Measurements from ENCODE around the gene MMP28. TPM values are rescaled to one million over a fixed set of nuclear protein-coding genes. Genes with fewer than 3 reads are reported as not detected.

MMP28 gene
- total RNA-seq, 1 experiment from 2014 or later, result 2.4 TPM

GRCh38 chr17:35801583-35802224, 6.3 kb upstream of the MMP28 start:
- BruUV-seq (replicated peaks), result no TSS peak
- Histone ChIP-seq H3K27me3 (ENCODE audit: low read length) (no peaks in the 10 kb centered on the region), H3K4me3 (ENCODE audit: low read length) (no peak overlapping the region), H3K9ac (ENCODE audit: low read length) (no peak overlapping the region), H3K79me2 (ENCODE audit: low read length) (no peaks in the 10 kb centered on the region), H2AFZ (ENCODE audit: low read length) (no peak overlapping the region), H3K9me2 (replicated peaks; ENCODE audit: low read length) (no peaks in the 10 kb centered on the region), H3K4me2 (ENCODE audit: low read length) (no peak overlapping the region), H3F3A (ENCODE audit: low read length, unreplicated experiment) (no peaks in the 10 kb centered on the region), H3K4me1 (ENCODE audit: insufficient read depth, low read length) (peaks cover 7% of the 10 kb centered on the region; the same call in 1 of the 2 replicates), H3K9me3 (ENCODE audit: low read length) (no peaks in the 10 kb centered on the region), H3K27ac (ENCODE audit: low read length) (no peak overlapping the region), H4K20me1 (ENCODE audit: low read length) (no peaks in the 10 kb centered on the region), H3K36me3 (ENCODE audit: low read depth, low read length) (no peaks in the 10 kb centered on the region)
- TF ChIP-seq EZH2 (IDR thresholded peaks at IDR 0.05; ENCODE audit: low read length, unreplicated experiment) (no peak), EZH2phosphoT487 (IDR thresholded peaks at IDR 0.05; ENCODE audit: borderline replicate concordance, low read length) (no peak), CTCF (conservative IDR thresholded peaks at IDR 0.05; ENCODE audit: low read depth, low read length) (no peak)
- ATAC-seq, result peak; percentile 19; the same call in 1 of the 2 replicates
- intact Hi-C loops (cut with micrococcal nuclease), result no loop called here
- no peak for DNase-seq
- ChIA-PET POLR2A (ENCODE audit: unreplicated experiment) (no interaction called here), CTCF (no interaction called here)

DNA sequence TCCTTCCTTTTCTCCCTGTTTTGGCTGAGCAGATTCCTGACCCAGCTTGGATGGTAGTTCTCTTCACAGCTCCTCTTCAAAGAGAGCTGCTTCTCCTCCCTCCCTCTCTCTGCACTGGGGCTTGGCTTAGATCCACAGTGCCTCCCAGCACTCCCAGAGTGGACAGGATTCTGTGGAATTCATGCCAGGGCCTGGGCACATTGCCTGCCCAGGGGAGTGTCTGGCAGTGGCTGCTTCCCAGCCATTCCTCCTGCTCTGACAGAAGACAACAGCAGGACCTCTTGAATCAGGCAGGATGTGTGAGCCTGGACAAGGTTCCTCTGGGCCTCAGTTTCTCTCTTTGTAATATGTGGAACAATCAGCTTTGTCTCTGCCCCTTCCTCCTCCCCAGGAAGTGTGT, 4.5 kb upstream of the MMP28 start:
- Histone ChIP-seq H3K4me2 (ENCODE audit: low read length) (no peak overlapping the region), H3K9me2 (replicated peaks; ENCODE audit: low read length) (no peaks in the 10 kb centered on the region), H3K9me3 (ENCODE audit: low read length) (no peaks in the 10 kb centered on the region), H3F3A (ENCODE audit: low read length, unreplicated experiment) (no peaks in the 10 kb centered on the region), H3K79me2 (ENCODE audit: low read length) (no peaks in the 10 kb centered on the region), H3K27ac (ENCODE audit: low read length) (no peak overlapping the region), H3K4me1 (ENCODE audit: insufficient read depth, low read length) (peaks cover 10% of the 10 kb centered on the region; the same call in 1 of the 2 replicates), H3K4me3 (ENCODE audit: low read length) (no peak overlapping the region), H3K36me3 (ENCODE audit: low read depth, low read length) (no peaks in the 10 kb centered on the region), H4K20me1 (ENCODE audit: low read length) (no peaks in the 10 kb centered on the region), H3K9ac (ENCODE audit: low read length) (no peak overlapping the region), H2AFZ (ENCODE audit: low read length) (no peak overlapping the region), H3K27me3 (ENCODE audit: low read length) (no peaks in the 10 kb centered on the region)
- TF ChIP-seq CTCF (conservative IDR thresholded peaks at IDR 0.05; ENCODE audit: low read depth, low read length) (no peak), EZH2 (IDR thresholded peaks at IDR 0.05; ENCODE audit: low read length, unreplicated experiment) (no peak), EZH2phosphoT487 (IDR thresholded peaks at IDR 0.05; ENCODE audit: borderline replicate concordance, low read length) (no peak)
- intact Hi-C loops (cut with micrococcal nuclease), result no loop called here
- ChIA-PET CTCF (interaction anchor here (0.6 to 1.0 kb wide), 3 partner anchors 11 to 35 kb away, joined by 3 read pairs; no protein-coding TSS in a partner anchor), POLR2A (ENCODE audit: unreplicated experiment) (interaction anchor here (0.6 kb wide), 1 partner anchor 9 kb away, joined by 3 read pairs; the partner anchor contains the start of gene TAF15)
- peak; percentile 54 for ATAC-seq
- peak; percentile 68 for DNase-seq
- BruUV-seq (replicated peaks), result no TSS peak

DNA sequence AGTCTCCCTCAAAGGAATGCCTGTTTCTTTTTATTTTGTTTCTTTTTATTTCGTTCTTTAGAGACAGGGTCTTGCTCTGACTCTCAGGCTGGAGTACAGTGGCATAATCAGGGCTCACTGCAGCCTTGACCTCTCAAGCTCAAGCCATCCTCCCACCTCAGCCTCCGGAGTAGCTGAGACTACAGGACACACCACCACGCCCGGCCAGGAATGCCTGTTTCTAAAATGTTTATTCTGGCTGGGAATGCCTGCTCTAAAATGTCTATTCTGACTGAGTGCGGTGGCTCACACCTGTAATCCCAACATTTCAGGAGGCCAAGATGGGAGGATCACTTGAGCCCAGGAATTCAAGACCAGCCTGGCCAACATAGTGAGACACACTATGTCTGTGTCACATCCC, 2.5 kb upstream of the MMP28 start:
- DNase-seq (no peak), ATAC-seq (no peak)
- H3K79me2 ChIP-seq (ENCODE audit: low read length), result no peaks in the 10 kb centered on the region
- no peaks in the 10 kb centered on the region for H3F3A ChIP-seq (ENCODE audit: low read length, unreplicated experiment)
- TF ChIP-seq CTCF (conservative IDR thresholded peaks at IDR 0.05; ENCODE audit: low read depth, low read length), result no peak
- TF ChIP-seq EZH2 (IDR thresholded peaks at IDR 0.05; ENCODE audit: low read length, unreplicated experiment), result no peak
- no peak for TF ChIP-seq EZH2phosphoT487 (IDR thresholded peaks at IDR 0.05; ENCODE audit: borderline replicate concordance, low read length)
- H3K27ac ChIP-seq (ENCODE audit: low read length), result no peak overlapping the region
- no peaks in the 10 kb centered on the region for H3K27me3 ChIP-seq (ENCODE audit: low read length)
- no TSS peak for BruUV-seq (replicated peaks)
- no peaks in the 10 kb centered on the region for H3K9me3 ChIP-seq (ENCODE audit: low read length)
- H3K4me1 ChIP-seq (ENCODE audit: insufficient read depth, low read length), result peaks cover 10% of the 10 kb centered on the region; the same call in 1 of the 2 replicates
- intact Hi-C loops (cut with micrococcal nuclease), result no loop called here
- H3K4me2 ChIP-seq (ENCODE audit: low read length), result no peak overlapping the region
- no peak overlapping the region for H2AFZ ChIP-seq (ENCODE audit: low read length)
- CTCF ChIA-PET, result no interaction called here
- POLR2A ChIA-PET (ENCODE audit: unreplicated experiment), result no interaction called here
- no peak overlapping the region for H3K9ac ChIP-seq (ENCODE audit: low read length)
- H4K20me1 ChIP-seq (ENCODE audit: low read length), result no peaks in the 10 kb centered on the region
- H3K36me3 ChIP-seq (ENCODE audit: low read depth, low read length), result no peaks in the 10 kb centered on the region
- H3K9me2 ChIP-seq (replicated peaks; ENCODE audit: low read length), result no peaks in the 10 kb centered on the region
- no peak overlapping the region for H3K4me3 ChIP-seq (ENCODE audit: low read length)

Measured in PC-3 (cell line).